ENCODE measurements around the gene ABCB8. TPM values are rescaled to one million over a fixed set of nuclear protein-coding genes. Genes with fewer than 3 reads are reported as not detected.
"Not testable (repeated sequence)": the region's sequence is repeated elsewhere in the genome, so short reads cannot be mapped to it uniquely, and the experiment has no call there.

ABCB8 gene
- total RNA-seq, 1 donor from 2014 or later = 27.6 TPM

DNA sequence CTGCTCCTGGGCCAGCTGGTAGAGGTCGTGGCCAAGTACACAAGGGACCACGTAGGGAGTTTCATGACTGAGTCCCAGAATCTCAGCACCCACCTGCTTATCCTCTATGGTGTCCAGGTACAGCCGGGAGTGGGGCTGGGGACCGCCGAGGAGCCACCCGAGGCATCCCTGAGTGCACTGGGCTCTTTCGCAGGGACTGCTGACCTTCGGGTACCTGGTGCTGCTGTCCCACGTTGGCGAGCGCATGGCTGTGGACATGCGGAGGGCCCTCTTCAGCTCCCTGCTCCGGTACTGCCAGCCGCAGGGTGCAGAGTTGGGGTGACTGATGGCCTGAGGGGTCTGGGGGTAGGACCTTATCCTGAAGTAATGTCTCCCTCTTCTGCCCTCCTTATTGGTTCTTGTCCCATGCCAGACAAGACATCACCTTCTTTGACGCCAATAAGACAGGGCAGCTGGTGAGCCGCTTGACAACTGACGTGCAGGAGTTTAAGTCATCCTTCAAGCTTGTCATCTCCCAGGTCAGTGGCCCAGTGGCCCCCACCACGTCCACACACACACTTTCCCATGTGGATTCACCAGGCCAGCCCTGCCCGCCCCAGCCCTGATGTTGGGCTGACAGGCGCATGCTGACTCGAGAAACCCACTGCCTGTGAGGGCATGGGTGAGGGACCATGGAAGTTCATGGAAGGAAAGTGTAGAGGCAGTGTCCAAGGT lies 6.2 kb downstream of the ABCB8 start:
- DNase-seq (ENCODE audit: low spot score) = no peak

DNA sequence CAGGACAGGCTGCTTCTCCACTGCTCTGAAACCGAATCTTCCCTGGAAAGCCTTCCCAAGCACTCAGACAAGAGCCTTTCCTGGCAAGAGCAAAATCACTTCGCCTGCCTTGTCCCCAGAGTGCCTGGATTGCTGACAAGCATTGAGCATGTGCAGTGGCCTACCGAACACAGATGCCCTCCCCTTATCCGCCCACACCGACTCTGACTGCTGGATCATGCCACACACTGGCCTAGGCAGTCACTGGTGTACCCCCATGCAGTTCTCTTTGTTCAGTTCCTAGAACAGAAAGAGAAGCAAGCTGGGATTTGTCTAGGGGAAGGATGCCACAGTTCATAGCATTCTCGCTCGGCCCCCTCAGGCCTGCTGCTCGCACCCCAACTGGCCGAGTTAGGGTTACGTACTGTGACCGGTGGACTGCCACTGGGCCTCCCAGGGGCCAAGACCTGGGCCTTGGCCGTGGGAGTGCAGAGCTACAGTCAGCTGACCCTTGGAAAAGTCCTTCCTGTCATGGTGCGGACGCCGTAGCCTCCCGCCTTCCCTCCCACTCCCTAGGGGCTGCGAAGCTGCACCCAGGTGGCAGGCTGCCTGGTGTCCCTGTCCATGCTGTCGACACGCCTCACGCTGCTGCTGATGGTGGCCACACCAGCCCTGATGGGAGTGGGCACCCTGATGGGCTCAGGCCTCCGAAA lies 6.9 kb downstream of the ABCB8 start:
- no peak for DNase-seq (ENCODE audit: low spot score)

DNA sequence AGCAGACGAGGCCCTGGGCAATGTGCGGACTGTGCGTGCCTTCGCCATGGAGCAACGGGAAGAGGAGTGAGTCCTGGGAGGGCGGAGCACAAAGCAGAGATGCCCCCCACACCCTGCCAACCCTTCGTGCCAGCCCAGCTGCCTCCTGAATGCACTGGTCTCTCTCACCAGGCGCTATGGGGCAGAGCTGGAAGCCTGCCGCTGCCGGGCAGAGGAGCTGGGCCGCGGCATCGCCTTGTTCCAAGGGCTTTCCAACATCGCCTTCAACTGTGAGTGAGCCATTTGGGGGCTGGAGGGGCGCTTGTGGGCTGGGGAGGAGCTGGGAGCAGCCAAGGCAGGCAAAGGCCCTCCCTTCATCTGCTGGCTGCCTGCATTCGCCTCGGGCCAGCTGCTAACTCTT lies 7.7 kb downstream of the ABCB8 start:
- no peak for DNase-seq (ENCODE audit: low spot score)

DNA sequence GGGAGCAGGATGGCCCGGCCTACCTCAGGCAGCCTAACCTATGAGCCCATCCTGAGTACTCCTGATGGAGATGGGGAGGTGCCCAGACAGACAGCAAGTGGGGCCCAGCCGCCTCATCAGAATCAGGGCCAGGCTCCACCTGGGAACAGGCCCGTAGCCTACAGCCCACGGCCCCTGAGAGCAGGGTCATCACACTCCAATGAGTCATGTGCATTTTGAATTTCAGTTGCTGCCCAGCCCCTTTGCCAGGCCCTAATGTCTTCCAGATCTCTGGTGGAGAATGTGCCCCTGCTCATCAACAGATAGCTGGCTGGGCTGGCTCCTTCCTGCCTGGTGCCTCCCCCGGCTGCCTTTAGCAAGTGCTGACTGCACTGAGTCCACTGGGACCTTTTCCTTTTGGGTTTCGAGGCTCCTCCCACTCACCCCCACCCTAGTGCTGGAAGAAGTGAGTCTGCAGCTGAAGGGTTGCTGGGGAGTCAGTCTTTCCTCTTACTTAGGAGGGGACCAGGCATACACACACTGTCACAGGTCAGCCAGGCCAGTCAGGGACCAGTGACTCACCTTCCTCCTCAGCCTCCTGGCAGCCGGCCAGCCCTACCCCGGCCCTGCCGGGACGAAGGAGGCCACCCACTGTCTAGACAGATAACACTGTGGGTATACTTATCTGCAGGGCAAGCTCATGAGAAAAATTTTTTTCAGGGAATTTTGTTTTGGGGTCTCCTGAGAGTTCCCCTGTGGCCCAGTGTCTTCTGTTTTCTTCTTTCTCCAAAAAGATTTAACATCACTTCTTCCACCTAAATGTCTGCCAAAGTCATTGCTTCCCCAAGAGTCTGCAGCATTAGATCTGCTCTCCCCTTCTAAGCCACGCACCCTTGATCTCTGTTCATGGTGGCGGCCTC lies 10.9 kb downstream of the ABCB8 start:
- peak; percentile 94 for DNase-seq (ENCODE audit: low spot score)

DNA sequence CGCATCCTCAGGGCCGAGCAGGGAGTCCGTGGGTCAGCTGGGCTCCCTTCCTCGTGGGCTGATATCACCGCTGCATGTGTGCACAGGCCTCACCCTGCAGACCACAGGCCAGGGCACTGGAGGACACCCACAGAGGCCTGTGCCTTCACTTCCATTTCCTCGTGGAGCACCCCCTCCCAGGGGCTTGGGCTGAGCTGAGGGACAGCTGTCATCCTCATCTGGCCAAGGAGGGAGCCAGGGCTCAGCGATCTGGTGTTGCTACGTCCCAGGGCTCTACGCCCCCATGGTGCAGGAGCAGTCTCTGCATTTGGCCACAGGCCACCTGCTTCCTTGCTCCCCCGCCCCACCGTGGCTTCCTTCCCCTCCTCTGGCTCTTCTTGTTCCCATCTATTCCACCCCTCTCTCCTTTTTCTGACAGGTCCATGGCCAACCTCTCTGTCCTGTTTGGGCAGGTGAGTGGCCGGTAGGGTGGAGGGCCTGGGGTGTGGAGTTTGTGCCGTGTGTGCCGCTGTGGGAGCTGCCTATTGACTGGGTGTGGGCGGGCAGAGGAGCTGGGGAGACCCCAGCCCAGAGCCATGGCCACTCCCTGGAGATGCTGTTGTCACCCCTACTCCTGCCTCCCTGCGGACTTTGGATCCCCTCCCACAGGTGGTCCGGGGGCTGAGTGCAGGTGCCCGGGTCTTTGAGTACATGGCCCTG lies 11.7 kb downstream of the ABCB8 start:
- no peak for DNase-seq (ENCODE audit: low spot score)

DNA sequence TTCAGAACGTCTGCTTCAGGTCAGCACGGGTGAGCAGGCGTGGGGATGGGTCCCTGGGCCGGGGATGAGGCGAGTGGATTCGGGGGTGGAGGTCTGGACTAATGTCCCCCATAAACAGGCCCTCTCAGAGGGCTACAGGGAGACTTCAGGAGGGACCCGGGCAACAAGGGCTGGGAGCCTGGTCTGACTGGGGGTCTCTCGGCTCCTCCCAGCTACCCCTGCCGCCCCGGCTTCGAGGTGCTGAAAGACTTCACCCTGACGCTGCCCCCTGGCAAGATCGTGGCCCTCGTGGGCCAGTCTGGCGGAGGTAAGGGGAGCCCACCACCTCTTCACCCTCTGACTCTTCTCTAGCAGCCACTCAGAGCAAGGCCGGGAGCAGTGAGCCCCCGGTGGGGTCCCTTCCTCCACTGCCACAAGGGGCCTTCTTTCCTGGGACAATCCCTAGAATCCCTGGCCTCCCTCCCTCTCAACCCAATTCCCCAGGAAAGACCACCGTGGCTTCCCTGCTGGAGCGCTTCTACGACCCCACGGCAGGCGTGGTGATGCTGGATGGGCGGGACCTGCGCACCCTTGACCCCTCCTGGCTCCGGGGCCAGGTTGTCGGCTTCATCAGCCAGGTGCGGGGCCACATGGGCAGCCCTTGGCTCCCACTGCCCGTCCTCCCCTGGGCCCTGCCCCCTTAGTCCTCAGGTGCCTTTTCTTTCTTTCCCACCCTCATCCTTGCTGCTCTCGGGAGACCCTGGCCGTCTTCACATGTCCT lies 12.5 kb downstream of the ABCB8 start:
- DNase-seq (ENCODE audit: low spot score) = no peak

DNA sequence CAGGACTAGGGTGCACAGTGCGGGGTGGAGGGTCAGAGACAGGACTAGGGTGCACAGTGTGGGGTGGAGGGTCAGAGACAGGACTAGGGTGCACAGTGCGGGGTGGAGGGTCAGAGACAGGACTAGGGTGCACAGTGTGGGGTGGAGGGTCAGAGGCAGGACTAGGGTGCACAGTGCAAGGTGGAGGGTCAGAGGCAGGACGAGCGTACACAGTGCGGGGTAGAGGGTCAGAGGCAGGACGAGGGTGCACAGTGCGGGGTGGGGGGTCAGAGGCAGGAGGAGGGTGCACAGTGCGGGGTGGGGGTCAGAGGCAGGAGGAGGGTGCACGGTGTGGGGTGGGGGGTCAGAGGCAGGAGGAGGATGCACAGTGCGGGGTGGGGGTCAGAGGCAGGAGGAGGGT lies 15.2 kb downstream of the ABCB8 start:
- DNase-seq (ENCODE audit: low spot score) = not testable (repeated sequence)

DNA sequence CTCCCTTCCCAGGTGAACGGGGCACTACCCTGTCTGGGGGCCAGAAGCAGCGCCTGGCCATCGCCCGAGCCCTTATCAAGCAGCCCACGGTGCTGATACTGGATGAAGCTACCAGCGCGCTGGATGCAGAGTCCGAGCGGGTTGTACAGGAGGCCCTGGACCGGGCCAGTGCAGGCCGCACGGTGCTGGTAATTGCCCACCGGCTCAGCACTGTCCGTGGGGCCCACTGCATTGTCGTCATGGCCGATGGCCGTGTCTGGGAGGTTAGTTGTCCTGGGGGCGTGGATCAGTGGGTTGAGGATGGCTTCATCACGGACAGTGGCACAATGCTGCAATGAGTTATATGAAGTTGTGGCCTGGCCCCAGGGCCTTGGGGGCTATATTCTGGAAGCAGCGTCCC lies 15.7 kb downstream of the ABCB8 start:
- DNase-seq (ENCODE audit: low spot score) = no peak

DNA sequence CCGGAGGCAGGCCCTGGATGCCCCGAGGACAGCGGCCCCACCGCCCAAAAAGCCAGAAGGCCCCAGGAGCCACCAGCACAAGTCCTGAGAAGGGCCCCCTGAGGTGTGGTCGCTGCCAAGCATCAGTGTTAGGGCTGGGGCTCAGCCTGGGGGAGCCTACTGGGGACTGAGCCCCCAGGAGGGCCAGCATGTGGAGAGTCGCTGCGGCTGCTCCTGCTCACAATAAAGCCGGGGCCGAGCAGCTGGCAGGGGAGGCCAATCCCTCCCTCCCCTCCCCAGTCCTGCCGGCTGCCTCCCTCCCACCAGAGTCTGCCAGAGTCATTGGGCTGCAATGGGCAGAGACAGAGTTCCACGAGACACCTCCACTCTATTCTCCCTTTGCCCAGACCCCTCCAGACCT lies 17.0 kb downstream of the ABCB8 start:
- DNase-seq (ENCODE audit: low spot score) = no peak

DNA sequence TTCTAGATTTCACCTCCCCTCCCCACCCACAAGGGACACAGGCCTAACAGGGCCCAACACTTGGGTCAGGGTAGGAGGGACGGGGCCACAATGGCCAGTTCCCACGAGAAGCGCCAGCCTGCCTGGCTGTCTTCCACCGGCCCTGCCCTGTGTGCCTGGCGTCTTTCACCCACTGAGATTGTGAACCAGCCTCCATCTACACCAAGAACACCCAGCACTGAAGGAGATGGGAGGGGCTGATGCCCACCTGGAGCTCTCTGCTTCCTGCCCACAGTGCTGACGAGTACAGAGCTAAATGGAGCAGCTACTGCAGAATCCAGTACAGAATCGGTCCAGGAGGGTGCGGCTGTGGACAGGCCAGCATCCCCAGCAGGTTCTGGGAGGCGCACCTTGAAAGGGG lies 17.7 kb downstream of the ABCB8 start:
- DNase-seq (ENCODE audit: low spot score) = no peak

DNA sequence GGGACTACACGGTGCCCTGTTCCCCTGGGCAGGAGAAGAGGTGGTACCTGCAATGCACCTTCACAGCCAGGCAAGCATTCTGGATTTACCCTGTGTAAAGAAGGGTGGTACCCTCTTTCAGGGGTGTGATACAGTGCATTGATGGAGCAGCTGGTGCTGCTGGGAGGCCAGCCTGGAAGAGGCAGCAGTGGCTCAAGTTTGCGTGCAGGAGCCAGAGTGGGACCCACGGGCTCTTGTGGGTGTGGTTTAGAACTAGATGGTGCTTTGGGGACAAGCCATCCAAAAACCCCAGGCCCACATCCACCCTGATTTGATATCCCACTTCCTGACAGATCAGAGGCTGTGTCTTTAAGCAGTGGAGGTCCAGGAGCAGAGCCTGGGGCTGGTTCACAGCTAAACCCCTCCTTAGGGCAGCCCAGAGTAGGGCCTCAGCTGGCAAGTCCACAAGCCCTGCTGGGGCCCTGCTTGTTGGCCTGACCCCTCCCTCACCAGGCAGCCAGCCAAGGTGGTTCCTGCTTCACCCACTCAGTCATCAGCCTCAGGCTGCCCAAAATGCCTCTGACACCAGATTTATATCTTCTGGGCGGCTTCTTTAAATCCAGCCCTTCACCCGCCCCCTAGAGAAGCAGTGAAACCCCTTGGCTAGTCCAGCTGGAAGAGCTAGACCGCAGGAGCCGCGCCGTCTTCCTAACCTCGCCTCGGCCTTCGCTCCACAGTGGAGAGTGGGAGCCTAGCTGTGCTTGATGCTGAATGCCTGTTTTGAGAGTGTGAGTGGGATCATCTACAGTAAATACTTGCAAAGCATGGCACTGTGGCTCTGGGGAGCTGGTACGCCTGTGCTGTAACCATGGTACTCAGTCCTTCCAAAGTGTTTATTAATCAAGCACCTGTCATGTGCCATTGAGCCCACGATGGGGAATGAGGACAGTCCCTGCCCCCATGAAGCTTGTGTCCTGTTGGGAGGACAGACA lies 18.6 kb downstream of the ABCB8 start:
- no peak for DNase-seq (ENCODE audit: low spot score)

DNA sequence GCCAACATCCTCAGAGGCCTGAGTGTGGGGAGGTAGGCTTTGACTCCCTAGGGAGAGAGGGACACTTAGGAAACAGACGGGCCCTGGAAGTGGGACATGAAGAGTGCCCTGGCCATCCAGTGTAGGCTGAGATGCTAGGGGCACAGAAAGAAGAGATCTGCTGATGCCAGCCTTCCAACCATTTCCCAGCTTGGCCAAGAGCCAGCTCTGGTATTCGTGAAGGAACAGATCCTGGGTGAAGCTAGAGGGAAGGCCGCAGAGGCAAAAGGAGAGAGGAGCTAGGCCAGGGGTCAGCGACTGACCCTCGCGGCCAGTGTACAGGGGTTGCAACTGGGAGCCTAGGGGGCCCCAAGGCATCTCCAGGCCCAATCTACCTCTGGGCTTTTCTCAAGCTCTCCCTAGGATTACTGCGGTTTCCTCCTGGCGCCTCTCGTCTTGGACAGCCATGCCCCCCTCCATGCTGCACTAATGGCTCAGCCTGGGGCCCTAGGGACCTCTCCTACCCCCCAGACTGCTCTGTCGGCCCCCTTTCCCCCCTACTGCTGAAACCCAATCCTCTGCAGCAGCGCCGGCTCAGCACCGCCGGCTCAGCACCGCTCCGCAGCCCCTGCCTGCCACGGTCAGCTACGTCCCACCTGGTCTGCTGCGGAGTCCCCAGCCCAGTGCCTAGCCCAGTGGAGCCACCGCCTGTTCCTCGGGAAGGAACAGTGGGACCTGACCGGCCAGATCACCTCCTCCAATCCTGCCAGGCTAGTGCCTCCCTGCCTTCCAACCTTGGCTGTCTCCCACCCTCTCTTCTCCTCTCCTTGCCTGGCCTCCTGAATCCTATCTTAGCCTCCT lies 19.9 kb downstream of the ABCB8 start, which contains the start of gene ASIC3:
TSS of gene ASIC3 (plus strand) at position 556 of the 840 bp plus-strand sequence. CDS start 355 bp downstream, outside the sequence.
- no peak for DNase-seq (ENCODE audit: low spot score)

DNA sequence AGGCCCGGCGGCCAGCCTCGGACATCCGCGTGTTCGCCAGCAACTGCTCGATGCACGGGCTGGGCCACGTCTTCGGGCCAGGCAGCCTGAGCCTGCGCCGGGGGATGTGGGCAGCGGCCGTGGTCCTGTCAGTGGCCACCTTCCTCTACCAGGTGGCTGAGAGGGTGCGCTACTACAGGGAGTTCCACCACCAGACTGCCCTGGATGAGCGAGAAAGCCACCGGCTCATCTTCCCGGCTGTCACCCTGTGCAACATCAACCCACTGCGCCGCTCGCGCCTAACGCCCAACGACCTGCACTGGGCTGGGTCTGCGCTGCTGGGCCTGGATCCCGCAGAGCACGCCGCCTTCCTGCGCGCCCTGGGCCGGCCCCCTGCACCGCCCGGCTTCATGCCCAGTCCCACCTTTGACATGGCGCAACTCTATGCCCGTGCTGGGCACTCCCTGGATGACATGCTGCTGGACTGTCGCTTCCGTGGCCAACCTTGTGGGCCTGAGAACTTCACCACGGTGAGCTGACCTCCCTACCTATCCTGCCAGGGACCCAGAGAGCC lies 20.7 kb downstream of the ABCB8 start:
- DNase-seq (ENCODE audit: low spot score) = no peak

DNA sequence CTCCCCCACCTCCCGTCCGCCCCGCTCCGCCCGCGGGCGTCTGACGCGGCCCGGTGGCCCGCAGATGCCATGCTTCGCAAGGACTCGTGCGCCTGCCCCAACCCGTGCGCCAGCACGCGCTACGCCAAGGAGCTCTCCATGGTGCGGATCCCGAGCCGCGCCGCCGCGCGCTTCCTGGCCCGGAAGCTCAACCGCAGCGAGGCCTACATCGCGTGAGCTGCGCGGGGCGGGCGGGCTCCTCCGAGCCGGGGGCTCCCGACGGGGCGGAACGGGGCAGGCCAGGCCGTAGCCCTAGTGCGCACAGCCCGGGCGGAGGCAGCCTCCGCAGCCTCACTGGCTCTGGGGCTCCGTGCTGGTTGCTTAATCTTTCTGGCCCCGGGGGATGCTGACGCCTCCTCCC lies 22.9 kb downstream of the ABCB8 start:
- DNase-seq (ENCODE audit: low spot score) = no peak

DNA sequence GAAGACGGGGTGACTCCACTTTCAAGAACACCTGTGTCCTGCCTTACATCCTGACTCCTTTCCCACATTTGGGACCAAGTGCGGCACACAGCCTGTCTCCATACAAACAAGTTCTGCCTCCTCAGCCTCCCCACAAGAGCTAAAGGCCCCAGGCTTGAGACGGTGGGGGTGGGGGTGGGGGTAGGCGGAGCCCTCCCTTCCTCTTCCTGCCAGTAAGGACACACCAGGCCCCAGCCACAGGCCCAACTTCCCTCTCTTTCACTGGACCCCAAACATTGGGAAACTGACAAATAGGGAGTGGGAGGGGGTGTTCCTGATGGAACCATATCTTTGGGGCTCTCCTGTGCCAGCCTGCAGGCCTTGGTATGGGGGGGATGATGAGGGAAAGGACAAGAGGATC lies 24.8 kb downstream of the ABCB8 start:
- no peak for DNase-seq (ENCODE audit: low spot score)

DNA sequence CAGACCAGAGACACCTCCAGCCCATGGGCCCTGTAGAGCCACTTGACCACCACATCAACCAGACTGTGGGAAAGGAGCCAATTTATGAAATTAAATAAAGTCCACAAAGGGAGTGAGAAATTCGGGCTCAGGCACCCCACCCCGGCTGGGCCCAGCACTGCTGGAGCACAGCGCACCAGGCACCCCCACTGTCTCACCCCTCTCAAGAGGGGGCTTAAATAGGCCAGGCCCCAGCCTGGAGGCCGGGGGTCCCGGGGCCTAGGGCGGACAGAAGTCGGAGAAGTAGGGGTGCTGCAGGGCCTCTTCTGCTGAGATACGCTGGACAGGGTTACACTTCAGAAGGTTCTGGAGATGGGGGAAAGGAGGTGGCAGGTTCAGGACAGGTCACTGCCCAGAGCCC lies 25.5 kb downstream of the ABCB8 start:
- DNase-seq (ENCODE audit: low spot score) = no peak

DNA sequence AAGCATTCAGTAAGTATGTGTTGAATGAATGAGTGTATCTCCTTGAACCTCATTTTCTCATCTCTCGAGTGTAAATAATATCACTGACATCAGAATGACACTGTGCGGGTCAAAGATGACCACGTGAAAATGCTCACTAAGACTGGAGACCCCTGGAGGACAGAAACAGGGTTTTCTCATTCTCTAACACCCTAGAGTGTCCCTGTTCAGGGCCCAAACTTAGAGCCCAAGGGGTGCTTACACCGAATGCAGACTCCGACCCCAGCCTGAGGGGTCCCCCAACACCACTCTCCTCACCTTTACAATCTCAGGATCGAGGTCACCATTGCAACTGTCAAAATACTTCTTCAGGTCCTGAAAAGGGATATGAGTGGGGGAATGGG lies 28.0 kb downstream of the ABCB8 start:
- no peak for DNase-seq (ENCODE audit: low spot score)
